Measurements from ENCODE around the gene ERBB2.

- TF ChIP-seq EZH2 (IDR thresholded peaks at IDR 0.05; ENCODE audit: insufficient read depth, poor library complexity, severe bottlenecking) (no peak), EZH2phosphoT487 (IDR thresholded peaks at IDR 0.05; ENCODE audit: insufficient read depth, low read depth) (no peak)
Observed at GRCh38 chr17:39726617-39727016, 26.8 kb downstream of the ERBB2 start.

Data from GM23248 (cell line).